22Rv1 (cell line): ENCODE data around the gene RETREG3.

ENCODE experiments used
- ZFX ChIP-seq: fragments of 450-650 bp; IDR thresholded peaks from 2 replicates; pipeline ENCODE4 v1.6.1; 2017; ENCODE audit warnings: antibody characterized with exemption, borderline replicate concordance
- TF ChIP-seq, protein P1 (sequence below): fragments of 450-650 bp; IDR thresholded peaks from 2 replicates; pipeline ENCODE4 v1.5.1; 2017; ENCODE audit warnings: mild to moderate bottlenecking

DNA sequence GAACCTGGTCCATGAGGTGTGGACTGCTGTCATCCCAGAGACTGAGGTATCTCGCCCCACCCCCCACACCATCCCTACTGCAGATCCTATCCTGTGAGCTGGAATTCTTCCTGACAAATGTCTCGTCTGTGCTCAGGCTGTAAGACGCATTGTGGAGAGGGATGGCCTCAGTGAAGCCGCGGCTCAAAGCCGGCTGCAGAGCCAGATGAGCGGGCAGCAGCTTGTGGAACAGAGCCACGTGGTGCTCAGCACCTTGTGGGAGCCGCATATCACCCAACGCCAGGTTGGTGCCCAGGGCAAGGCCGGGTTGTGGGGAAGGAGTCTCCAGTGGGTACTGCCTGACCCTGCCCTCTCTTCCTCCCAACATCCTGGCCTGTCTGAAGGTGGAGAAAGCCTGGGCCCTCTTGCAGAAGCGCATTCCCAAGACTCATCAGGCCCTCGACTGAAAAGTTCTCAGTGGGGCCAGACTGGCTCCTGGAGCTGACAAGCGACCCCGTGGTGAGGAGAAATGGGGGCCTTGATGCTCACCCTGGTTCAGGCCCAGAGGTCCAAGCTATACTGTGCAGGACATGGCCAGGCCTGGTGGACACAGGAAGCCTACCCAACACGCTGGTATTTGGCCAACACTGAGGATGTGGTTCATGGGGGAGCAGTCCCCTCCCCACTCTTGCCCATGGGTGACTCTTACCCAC lies 43.5 kb downstream of the RETREG3 start:
- TF ChIP-seq, protein P1, sequence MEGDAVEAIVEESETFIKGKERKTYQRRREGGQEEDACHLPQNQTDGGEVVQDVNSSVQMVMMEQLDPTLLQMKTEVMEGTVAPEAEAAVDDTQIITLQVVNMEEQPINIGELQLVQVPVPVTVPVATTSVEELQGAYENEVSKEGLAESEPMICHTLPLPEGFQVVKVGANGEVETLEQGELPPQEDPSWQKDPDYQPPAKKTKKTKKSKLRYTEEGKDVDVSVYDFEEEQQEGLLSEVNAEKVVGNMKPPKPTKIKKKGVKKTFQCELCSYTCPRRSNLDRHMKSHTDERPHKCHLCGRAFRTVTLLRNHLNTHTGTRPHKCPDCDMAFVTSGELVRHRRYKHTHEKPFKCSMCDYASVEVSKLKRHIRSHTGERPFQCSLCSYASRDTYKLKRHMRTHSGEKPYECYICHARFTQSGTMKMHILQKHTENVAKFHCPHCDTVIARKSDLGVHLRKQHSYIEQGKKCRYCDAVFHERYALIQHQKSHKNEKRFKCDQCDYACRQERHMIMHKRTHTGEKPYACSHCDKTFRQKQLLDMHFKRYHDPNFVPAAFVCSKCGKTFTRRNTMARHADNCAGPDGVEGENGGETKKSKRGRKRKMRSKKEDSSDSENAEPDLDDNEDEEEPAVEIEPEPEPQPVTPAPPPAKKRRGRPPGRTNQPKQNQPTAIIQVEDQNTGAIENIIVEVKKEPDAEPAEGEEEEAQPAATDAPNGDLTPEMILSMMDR = no peak
- no peak for TF ChIP-seq ZFX
